Measurements from ENCODE around the gene CALR3.

DNA sequence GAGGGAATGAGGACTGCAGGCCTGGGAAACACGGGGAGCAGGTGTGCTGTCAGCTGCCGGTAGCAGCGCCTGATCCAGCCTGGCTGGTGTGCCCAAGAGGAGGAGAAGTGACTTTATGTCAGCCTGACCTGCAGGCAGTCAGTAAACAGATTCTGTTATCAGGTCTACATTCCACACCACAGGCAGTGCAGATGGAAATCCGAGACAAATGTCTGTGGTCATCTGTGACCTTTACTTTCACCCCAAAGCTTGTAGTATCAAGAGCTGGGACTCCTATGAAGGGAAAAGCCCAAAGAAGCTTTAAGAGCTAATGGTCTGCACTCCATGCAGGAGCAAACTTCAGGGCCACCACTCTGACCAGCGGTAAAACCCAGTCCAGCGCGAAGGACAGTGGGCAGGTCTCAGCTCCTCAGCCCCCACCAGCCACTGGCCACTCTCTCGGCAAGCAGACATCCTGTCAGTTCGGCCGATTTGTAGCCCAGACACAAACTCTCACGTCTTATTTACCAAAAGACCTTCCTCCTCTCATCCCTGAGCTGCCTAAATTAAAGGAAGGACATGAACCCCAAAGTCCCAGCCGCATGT is 31.9 kb downstream of the CALR3 start:
- TF ChIP-seq, protein P1, sequence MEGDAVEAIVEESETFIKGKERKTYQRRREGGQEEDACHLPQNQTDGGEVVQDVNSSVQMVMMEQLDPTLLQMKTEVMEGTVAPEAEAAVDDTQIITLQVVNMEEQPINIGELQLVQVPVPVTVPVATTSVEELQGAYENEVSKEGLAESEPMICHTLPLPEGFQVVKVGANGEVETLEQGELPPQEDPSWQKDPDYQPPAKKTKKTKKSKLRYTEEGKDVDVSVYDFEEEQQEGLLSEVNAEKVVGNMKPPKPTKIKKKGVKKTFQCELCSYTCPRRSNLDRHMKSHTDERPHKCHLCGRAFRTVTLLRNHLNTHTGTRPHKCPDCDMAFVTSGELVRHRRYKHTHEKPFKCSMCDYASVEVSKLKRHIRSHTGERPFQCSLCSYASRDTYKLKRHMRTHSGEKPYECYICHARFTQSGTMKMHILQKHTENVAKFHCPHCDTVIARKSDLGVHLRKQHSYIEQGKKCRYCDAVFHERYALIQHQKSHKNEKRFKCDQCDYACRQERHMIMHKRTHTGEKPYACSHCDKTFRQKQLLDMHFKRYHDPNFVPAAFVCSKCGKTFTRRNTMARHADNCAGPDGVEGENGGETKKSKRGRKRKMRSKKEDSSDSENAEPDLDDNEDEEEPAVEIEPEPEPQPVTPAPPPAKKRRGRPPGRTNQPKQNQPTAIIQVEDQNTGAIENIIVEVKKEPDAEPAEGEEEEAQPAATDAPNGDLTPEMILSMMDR (IDR thresholded peaks at IDR 0.05 in 4 of 5, conservative IDR thresholded peaks at IDR 0.05 in 1 of 5): no peak
- peak; percentile 60 to 74 for TF ChIP-seq POLR2A (IDR thresholded peaks at IDR 0.05)

Measured in gastrocnemius medialis (tissue), 4 donors.